ENCODE results near the gene UNC5B. TPM values are rescaled to one million over a fixed set of nuclear protein-coding genes. Genes with fewer than 3 reads are reported as not detected.
A peak's percentile ranks its signal among the peaks of the same experiment; 100 is the strongest.

UNC5B gene
- total RNA-seq, 1 experiment from 2014 or later = 22.0 TPM

GRCh38 chr10:71255808-71256660 lies 43.7 kb downstream of the UNC5B start:
- POLR2A ChIA-PET = interaction anchor here (0.7 to 1.5 kb wide), 3 partner anchors 9 to 14 kb away, joined by 3 to 5 read pairs (median 3); no protein-coding TSS in a partner anchor
- H3K4me1 ChIP-seq (ENCODE audit: control insufficient read depth in 1 of 2, insufficient read depth in 2 of 2, low read length in 2 of 2) = peaks cover 56 to 74% of the 10 kb centered on the region in 2 experiments
- ATAC-seq = peak; percentile 87
- H3K79me2 ChIP-seq (ENCODE audit: insufficient read depth, low read length) = no peaks in the 10 kb centered on the region
- no peaks in the 10 kb centered on the region for H3K9me3 ChIP-seq (ENCODE audit: control insufficient read depth in 1 of 2, insufficient read depth in 1 of 2, low read depth in 1 of 2, low read length in 2 of 2)
- peak overlapping the region; percentile 38 for H3K27ac ChIP-seq (ENCODE audit: low read depth, low read length)
- no peaks in the 10 kb centered on the region for H3K36me3 ChIP-seq (ENCODE audit: control insufficient read depth in 1 of 2, insufficient read depth in 2 of 2, low read length in 2 of 2)
- H3K9me2 ChIP-seq (ENCODE audit: insufficient read depth) = no peaks in the 10 kb centered on the region
- H4K20me1 ChIP-seq (ENCODE audit: insufficient read depth) = no peaks in the 10 kb centered on the region
- TF ChIP-seq POLR2AphosphoS5 (IDR thresholded peaks at IDR 0.05; ENCODE audit: low read depth, low read length) (no peak), SIN3A (IDR thresholded peaks at IDR 0.05; ENCODE audit: low read depth) (no peak), ZFX (IDR thresholded peaks at IDR 0.05) (no peak)
- BruUV-seq (replicated peaks) = no TSS peak
- CTCF ChIA-PET = interaction anchor here (1.7 to 6.2 kb wide), 2 partner anchors 14 to 47 kb away, joined by 5 to 45 read pairs; no protein-coding TSS in a partner anchor
- no peak overlapping the region for H2AFZ ChIP-seq (ENCODE audit: low read depth, low read length, poor library complexity, severe bottlenecking)
- RAD21 ChIA-PET (ENCODE audit: low non-redundant PET in 1 of 2, low total read pairs in 2 of 2, uncharacterized antibody in 2 of 2, unreplicated experiment in 2 of 2) = interaction anchor here in 1 of 2 experiments (0.6 kb wide), 1 partner anchor 43 kb away, joined by 4 read pairs; no protein-coding TSS in a partner anchor
- peak overlapping the region; percentile 31 to 43 for H3K4me3 ChIP-seq (replicated peaks in 1 of 2; ENCODE audit: low read depth in 1 of 2, low read length in 2 of 2)
- intact Hi-C loops (cut with micrococcal nuclease) = no loop called here
- peak; percentile 56 for DNase-seq (ENCODE audit: low read depth, low spot score)
- H3K9ac ChIP-seq (ENCODE audit: low read length) = peak overlapping the region; percentile 45
- peak overlapping the region; percentile 80 for H3K4me2 ChIP-seq (ENCODE audit: low read length)
- no peaks in the 10 kb centered on the region for H3K27me3 ChIP-seq (ENCODE audit: insufficient read depth, low read length)

- DNase-seq (ENCODE audit: low read depth, low spot score) (no peak), ATAC-seq (no peak)
- intact Hi-C loops (cut with micrococcal nuclease) = no loop called here
- no peaks in the 10 kb centered on the region for H3K27me3 ChIP-seq (ENCODE audit: insufficient read depth, low read length)
- peak overlapping the region; percentile 45 for H3K9ac ChIP-seq (ENCODE audit: low read length)
- peak overlapping the region; percentile 38 for H3K27ac ChIP-seq (ENCODE audit: low read depth, low read length)
- peaks cover 60 to 77% of the 10 kb centered on the region in 2 experiments for H3K4me1 ChIP-seq (ENCODE audit: control insufficient read depth in 1 of 2, insufficient read depth in 2 of 2, low read length in 2 of 2)
- H3K9me3 ChIP-seq (ENCODE audit: control insufficient read depth in 1 of 2, insufficient read depth in 1 of 2, low read depth in 1 of 2, low read length in 2 of 2) = no peaks in the 10 kb centered on the region
- ChIA-PET CTCF (interaction anchor here (1.7 to 6.2 kb wide), 2 partner anchors 14 to 48 kb away, joined by 5 to 45 read pairs; no protein-coding TSS in a partner anchor), RAD21 (ENCODE audit: low non-redundant PET in 1 of 2, low total read pairs in 2 of 2, uncharacterized antibody in 2 of 2, unreplicated experiment in 2 of 2) (interaction anchor here in 1 of 2 experiments (0.6 kb wide), 1 partner anchor 43 kb away, joined by 4 read pairs; no protein-coding TSS in a partner anchor), POLR2A (interaction anchor here (0.7 to 1.5 kb wide), 2 partner anchors 8 to 13 kb away, joined by 3 to 5 read pairs; no protein-coding TSS in a partner anchor)
- H3K36me3 ChIP-seq (ENCODE audit: control insufficient read depth in 1 of 2, insufficient read depth in 2 of 2, low read length in 2 of 2) = no peaks in the 10 kb centered on the region
- H4K20me1 ChIP-seq (ENCODE audit: insufficient read depth) = no peaks in the 10 kb centered on the region
- H2AFZ ChIP-seq (ENCODE audit: low read depth, low read length, poor library complexity, severe bottlenecking) = no peak overlapping the region
- H3K4me2 ChIP-seq (ENCODE audit: low read length) = peak overlapping the region; percentile 80
- H3K4me3 ChIP-seq (replicated peaks in 1 of 2; ENCODE audit: low read depth in 1 of 2, low read length in 2 of 2) = peak overlapping the region; percentile 31 to 43
- H3K9me2 ChIP-seq (ENCODE audit: insufficient read depth) = no peaks in the 10 kb centered on the region
- TF ChIP-seq ELF1 (IDR thresholded peaks at IDR 0.05; ENCODE audit: borderline replicate concordance, low read depth) (no peak), EZH2phosphoT487 (IDR thresholded peaks at IDR 0.05; ENCODE audit: borderline replicate concordance) (no peak), SRF (IDR thresholded peaks at IDR 0.05; ENCODE audit: low read depth) (no peak), YY1 (IDR thresholded peaks at IDR 0.05; ENCODE audit: extremely low read depth, insufficient replicate concordance, low read depth, low read length) (no peak), POLR2A (IDR thresholded peaks at IDR 0.05; ENCODE audit: borderline replicate concordance, extremely low read depth, insufficient read depth, insufficient read length) (no peak), FOSL1 (IDR thresholded peaks at IDR 0.05; ENCODE audit: low read depth) (no peak), RAD21 (IDR thresholded peaks at IDR 0.05; ENCODE audit: low read depth) (no peak)
- BruUV-seq (replicated peaks) = no TSS peak
- no peaks in the 10 kb centered on the region for H3K79me2 ChIP-seq (ENCODE audit: insufficient read depth, low read length)
These were observed 44.4 kb downstream of the UNC5B start for GRCh38 chr10:71256661-71257318.

All from HCT116 (cell line).